A549 (cell line): ENCODE measurements around the gene FLVCR2. TPM values are rescaled to one million over a fixed set of nuclear protein-coding genes. Genes with fewer than 3 reads are reported as not detected.
A peak's percentile ranks its signal among the peaks of the same experiment; 100 is the strongest.

Experiments used
- BHLHE40 ChIP-seq: IDR thresholded peaks from 2 replicates; pipeline ENCODE4 v1.6.1; 2012; ENCODE audit warnings: low read depth, low read length, inconsistent platforms
- CBX2 ChIP-seq: fragments of 200-600 bp; sonication (generic); IDR thresholded peaks from 2 replicates; pipeline ENCODE4 v1.6.1; 2016; ENCODE audit warnings: low read depth, mild to moderate bottlenecking, borderline replicate concordance
- CEBPB ChIP-seq, 2 experiments: fragments of >200 bp in 1 of 2; sonication (Bioruptor Twin) in 1 of 2; formaldehyde crosslinking in 1 of 2; IDR thresholded peaks; 2 replicates each; pipeline ENCODE4 v1.6.1; 2012 to 2016
- EHMT2 ChIP-seq: fragments of 200-600 bp; sonication (generic); IDR thresholded peaks from 2 replicates; pipeline ENCODE4 v1.6.1; 2016; ENCODE audit warnings: antibody characterized with exemption, low read depth, mild to moderate bottlenecking, moderate library complexity
- EP300 ChIP-seq, 2 experiments: fragments of >200 bp; sonication (Bioruptor Twin); formaldehyde crosslinking; IDR thresholded peaks; 2 replicates in 1 of 2; 3 replicates in 1 of 2; pipeline ENCODE4 v1.6.1; 2016 to 2017
- ESRRA ChIP-seq: fragments of 150-350 bp; IDR thresholded peaks from 2 replicates; pipeline ENCODE4 v1.6.1; 2014; ENCODE audit warnings: mild to moderate bottlenecking, low read length, borderline replicate concordance
- FOSB ChIP-seq: fragments of 250-450 bp; sonication (Bioruptor Pico); IDR thresholded peaks from 2 replicates; pipeline ENCODE4 v1.5.0; 2020; ENCODE audit warnings: mild to moderate bottlenecking, moderate library complexity
- FOSL2 ChIP-seq, 2 experiments: fragments of 450-650 bp in 1 of 2; fragments of >200 bp in 1 of 2; sonication (Bioruptor Twin) in 1 of 2; formaldehyde crosslinking; IDR thresholded peaks; 2 replicates each; pipeline versions ENCODE4 v1.5.0 to v1.6.1; 2016 to 2020; ENCODE audit warnings: mild to moderate bottlenecking in 1 of 2, moderate library complexity in 1 of 2
- GATA3 ChIP-seq: IDR thresholded peaks from 2 replicates; pipeline ENCODE4 v1.6.1; 2012; ENCODE audit warnings: borderline replicate concordance
- JUNB ChIP-seq: fragments of >200 bp; sonication (Bioruptor Twin); formaldehyde crosslinking; IDR thresholded peaks from 2 replicates; pipeline ENCODE4 v1.6.1; 2016
- KDM1A ChIP-seq: fragments of 200-600 bp; sonication (generic); IDR thresholded peaks from 2 replicates; pipeline ENCODE4 v1.6.1; 2016; ENCODE audit warnings: low read depth, mild to moderate bottlenecking
- MYC ChIP-seq: IDR thresholded peaks from 2 replicates; pipeline ENCODE4 v1.6.1; 2012; ENCODE audit warnings: mild to moderate bottlenecking, inconsistent platforms, low read length, improper control_type of control experiment, borderline replicate concordance
- NFE2L2 ChIP-seq: fragments of 150-350 bp; conservative IDR thresholded peaks from 2 replicates; pipeline ENCODE4 v1.6.1; 2014; ENCODE audit warnings: low read length
- NPAS2 ChIP-seq: fragments of 250-450 bp; sonication (Bioruptor Pico); IDR thresholded peaks from 2 replicates; pipeline ENCODE4 v1.8.0; 2022; ENCODE audit warnings: mild to moderate bottlenecking, moderate library complexity, borderline replicate concordance
- RAD21 ChIP-seq, 2 experiments: fragments of >200 bp in 1 of 2; sonication (Bioruptor Twin) in 1 of 2; formaldehyde crosslinking in 1 of 2; IDR thresholded peaks in 1 of 2; conservative IDR thresholded peaks in 1 of 2; 2 replicates in 1 of 2; 3 replicates in 1 of 2; pipeline ENCODE4 v1.6.1; 2012 to 2018; ENCODE audit warnings: inconsistent platforms in 1 of 2
- RFX5 ChIP-seq: fragments of 450-650 bp; IDR thresholded peaks from 2 replicates; pipeline ENCODE4 v1.7.1; 2014; ENCODE audit warnings: antibody characterized with exemption, mild to moderate bottlenecking, moderate library complexity
- SMC3 ChIP-seq: fragments of >200 bp; sonication (Bioruptor Twin); formaldehyde crosslinking; IDR thresholded peaks from 3 replicates; pipeline ENCODE4 v1.6.1; 2018; ENCODE audit warnings: inconsistent platforms
- ZC3H11A ChIP-seq: fragments of 450-650 bp; IDR thresholded peaks from 2 replicates; pipeline ENCODE4 v1.6.1; 2014; ENCODE audit warnings: antibody characterized with exemption, mild to moderate bottlenecking
- ZFP36 ChIP-seq: fragments of 450-650 bp; IDR thresholded peaks from 2 replicates; pipeline ENCODE4 v1.6.1; 2014; ENCODE audit warnings: borderline replicate concordance; ENCODE audit not compliant: partially characterized antibody
- ZSCAN20 ChIP-seq: fragments of 250-450 bp; sonication (Bioruptor Pico); IDR thresholded peaks from 2 replicates; pipeline ENCODE4 v1.8.0; 2022; ENCODE audit warnings: mild to moderate bottlenecking, moderate library complexity
- polyA plus RNA-seq, 4 experiments: library from polyadenylated mRNA; depleted of rRNA in 3 of 4; stranded (reverse); fragments of >200 nt; fragmentation: RNase III in 1 of 4; extraction: RNeasy Plus Mini Kit Qiagen cat#74134 plus additional on column Dnase treatment in 1 of 4; gene quantifications; 2 replicates in 3 of 4; 3 replicates in 1 of 4; pipeline ENCODE4 v1.2.3, GENCODE V29; 2011 to 2017
- TF ChIP-seq, protein P1 (sequence below): fragments of 200-600 bp; sonication (generic); IDR thresholded peaks from 2 replicates; pipeline ENCODE4 v1.6.1; 2016; ENCODE audit warnings: antibody characterized with exemption, mild to moderate bottlenecking, moderate library complexity
- TF ChIP-seq, protein P2 (sequence below): fragments of >200 bp; sonication (Bioruptor Twin); formaldehyde crosslinking; IDR thresholded peaks from 3 replicates; pipeline ENCODE4 v1.6.1; 2016
- TF ChIP-seq, protein P3 (sequence below): fragments of 150-350 bp; IDR thresholded peaks from 2 replicates; pipeline ENCODE4 v1.6.1; 2014; ENCODE audit warnings: low read depth, mild to moderate bottlenecking, low read length
- TF ChIP-seq, protein P4 (sequence below): fragments of 450-650 bp; IDR thresholded peaks from 2 replicates; pipeline ENCODE4 v1.6.1; 2014; ENCODE audit warnings: antibody characterized with exemption
- TF ChIP-seq, protein P5 (sequence below): fragments of 250-450 bp; sonication (Bioruptor Pico); IDR thresholded peaks from 2 replicates; pipeline ENCODE4 v1.5.0; 2021; ENCODE audit warnings: mild to moderate bottlenecking, moderate library complexity, borderline replicate concordance

Gene FLVCR2
- polyA plus RNA-seq, 2 of the 4 experiments (the other 2 are of a cell fraction) = 3.8 to 3.9 TPM

DNA sequence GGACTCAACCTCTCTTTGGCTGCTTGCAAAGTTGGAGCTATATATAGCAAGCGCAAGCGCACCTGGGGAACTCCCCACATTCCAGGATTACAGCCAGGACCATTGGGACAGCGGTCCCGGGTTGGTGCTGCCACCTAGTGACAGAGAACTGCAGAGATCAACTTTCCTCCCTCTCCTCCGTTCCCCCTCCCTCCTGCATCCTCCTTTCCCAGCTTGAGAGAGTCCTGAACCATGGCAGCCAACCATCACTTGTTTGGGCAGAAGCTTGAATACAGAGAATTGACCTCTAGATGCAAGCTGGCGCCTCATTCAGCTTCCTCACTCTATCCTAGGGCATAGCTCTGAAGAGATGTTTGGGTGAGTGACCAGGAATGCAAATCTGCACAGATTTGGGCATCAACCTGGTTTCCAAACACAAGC is 17.4 kb upstream of the FLVCR2 start (continued):
- TF ChIP-seq, protein P1, sequence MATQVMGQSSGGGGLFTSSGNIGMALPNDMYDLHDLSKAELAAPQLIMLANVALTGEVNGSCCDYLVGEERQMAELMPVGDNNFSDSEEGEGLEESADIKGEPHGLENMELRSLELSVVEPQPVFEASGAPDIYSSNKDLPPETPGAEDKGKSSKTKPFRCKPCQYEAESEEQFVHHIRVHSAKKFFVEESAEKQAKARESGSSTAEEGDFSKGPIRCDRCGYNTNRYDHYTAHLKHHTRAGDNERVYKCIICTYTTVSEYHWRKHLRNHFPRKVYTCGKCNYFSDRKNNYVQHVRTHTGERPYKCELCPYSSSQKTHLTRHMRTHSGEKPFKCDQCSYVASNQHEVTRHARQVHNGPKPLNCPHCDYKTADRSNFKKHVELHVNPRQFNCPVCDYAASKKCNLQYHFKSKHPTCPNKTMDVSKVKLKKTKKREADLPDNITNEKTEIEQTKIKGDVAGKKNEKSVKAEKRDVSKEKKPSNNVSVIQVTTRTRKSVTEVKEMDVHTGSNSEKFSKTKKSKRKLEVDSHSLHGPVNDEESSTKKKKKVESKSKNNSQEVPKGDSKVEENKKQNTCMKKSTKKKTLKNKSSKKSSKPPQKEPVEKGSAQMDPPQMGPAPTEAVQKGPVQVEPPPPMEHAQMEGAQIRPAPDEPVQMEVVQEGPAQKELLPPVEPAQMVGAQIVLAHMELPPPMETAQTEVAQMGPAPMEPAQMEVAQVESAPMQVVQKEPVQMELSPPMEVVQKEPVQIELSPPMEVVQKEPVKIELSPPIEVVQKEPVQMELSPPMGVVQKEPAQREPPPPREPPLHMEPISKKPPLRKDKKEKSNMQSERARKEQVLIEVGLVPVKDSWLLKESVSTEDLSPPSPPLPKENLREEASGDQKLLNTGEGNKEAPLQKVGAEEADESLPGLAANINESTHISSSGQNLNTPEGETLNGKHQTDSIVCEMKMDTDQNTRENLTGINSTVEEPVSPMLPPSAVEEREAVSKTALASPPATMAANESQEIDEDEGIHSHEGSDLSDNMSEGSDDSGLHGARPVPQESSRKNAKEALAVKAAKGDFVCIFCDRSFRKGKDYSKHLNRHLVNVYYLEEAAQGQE = no peak
- TF ChIP-seq, protein P2, sequence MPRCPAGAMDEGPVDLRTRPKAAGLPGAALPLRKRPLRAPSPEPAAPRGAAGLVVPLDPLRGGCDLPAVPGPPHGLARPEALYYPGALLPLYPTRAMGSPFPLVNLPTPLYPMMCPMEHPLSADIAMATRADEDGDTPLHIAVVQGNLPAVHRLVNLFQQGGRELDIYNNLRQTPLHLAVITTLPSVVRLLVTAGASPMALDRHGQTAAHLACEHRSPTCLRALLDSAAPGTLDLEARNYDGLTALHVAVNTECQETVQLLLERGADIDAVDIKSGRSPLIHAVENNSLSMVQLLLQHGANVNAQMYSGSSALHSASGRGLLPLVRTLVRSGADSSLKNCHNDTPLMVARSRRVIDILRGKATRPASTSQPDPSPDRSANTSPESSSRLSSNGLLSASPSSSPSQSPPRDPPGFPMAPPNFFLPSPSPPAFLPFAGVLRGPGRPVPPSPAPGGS = no peak
- TF ChIP-seq, protein P3, sequence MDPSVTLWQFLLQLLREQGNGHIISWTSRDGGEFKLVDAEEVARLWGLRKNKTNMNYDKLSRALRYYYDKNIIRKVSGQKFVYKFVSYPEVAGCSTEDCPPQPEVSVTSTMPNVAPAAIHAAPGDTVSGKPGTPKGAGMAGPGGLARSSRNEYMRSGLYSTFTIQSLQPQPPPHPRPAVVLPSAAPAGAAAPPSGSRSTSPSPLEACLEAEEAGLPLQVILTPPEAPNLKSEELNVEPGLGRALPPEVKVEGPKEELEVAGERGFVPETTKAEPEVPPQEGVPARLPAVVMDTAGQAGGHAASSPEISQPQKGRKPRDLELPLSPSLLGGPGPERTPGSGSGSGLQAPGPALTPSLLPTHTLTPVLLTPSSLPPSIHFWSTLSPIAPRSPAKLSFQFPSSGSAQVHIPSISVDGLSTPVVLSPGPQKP = no peak
- TF ChIP-seq, protein P4, sequence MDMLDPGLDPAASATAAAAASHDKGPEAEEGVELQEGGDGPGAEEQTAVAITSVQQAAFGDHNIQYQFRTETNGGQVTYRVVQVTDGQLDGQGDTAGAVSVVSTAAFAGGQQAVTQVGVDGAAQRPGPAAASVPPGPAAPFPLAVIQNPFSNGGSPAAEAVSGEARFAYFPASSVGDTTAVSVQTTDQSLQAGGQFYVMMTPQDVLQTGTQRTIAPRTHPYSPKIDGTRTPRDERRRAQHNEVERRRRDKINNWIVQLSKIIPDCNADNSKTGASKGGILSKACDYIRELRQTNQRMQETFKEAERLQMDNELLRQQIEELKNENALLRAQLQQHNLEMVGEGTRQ = no peak
- TF ChIP-seq CEBPB (IDR thresholded peaks at IDR 0.05) (no peak), MYC (no peak), ZC3H11A (no peak), SMC3 (peak; percentile 97), RAD21 (conservative IDR thresholded peaks at IDR 0.05 in 1 of 2, IDR thresholded peaks at IDR 0.05 in 1 of 2) (peak; percentile 97 to 98), ZSCAN20 (CRISPR knock-in tag) (no peak), CBX2 (no peak), NPAS2 (CRISPR knock-in tag) (no peak), BHLHE40 (no peak), FOSL2 (IDR thresholded peaks at IDR 0.05) (no peak), FOSL2 (CRISPR knock-in tag; IDR thresholded peaks at IDR 0.05) (peak; percentile 2; the same call in 1 of the 2 replicates), GATA3 (no peak), FOSB (CRISPR knock-in tag) (no peak), EP300 (IDR thresholded peaks at IDR 0.05) (0 out of 5 replicates have a peak, but pooled peaks of 1 of the 2 experiments have one; percentile 24), NFE2L2 (no peak), EHMT2 (no peak), JUNB (no peak), RFX5 (no peak), ZFP36 (no peak), KDM1A (no peak), ESRRA (no peak)
- TF ChIP-seq, protein P5, sequence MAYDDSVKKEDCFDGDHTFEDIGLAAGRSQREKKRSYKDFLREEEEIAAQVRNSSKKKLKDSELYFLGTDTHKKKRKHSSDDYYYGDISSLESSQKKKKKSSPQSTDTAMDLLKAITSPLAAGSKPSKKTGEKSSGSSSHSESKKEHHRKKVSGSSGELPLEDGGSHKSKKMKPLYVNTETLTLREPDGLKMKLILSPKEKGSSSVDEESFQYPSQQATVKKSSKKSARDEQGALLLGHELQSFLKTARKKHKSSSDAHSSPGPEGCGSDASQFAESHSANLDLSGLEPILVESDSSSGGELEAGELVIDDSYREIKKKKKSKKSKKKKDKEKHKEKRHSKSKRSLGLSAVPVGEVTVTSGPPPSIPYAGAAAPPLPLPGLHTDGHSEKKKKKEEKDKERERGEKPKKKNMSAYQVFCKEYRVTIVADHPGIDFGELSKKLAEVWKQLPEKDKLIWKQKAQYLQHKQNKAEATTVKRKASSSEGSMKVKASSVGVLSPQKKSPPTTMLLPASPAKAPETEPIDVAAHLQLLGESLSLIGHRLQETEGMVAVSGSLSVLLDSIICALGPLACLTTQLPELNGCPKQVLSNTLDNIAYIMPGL (CRISPR knock-in tag) = no peak
